ENCODE results near the gene EMC7.

EMC7 gene

GRCh38 chr15:34038023-34038870 lies 63.4 kb downstream of the EMC7 start:
- Histone ChIP-seq H3K27me3 (ENCODE audit: control insufficient read depth, insufficient read depth, low read length) (peaks cover 29% of the 10 kb centered on the region), H3K36me3 (ENCODE audit: control insufficient read depth, insufficient read depth, low read length) (no peaks in the 10 kb centered on the region), H3K9ac (ENCODE audit: low read depth, low read length) (peak overlapping the region; percentile 86), H3K9me3 (ENCODE audit: control insufficient read depth, insufficient read depth, low read length) (no peaks in the 10 kb centered on the region), H3K27ac (ENCODE audit: low read depth, low read length) (peak overlapping the region; percentile 91), H3K4me3 (ENCODE audit: low read depth, low read length) (peak overlapping the region; percentile 80), H3K4me1 (ENCODE audit: control insufficient read depth, insufficient read depth, low read length) (peaks cover 8% of the 10 kb centered on the region)

Measured in HUES48 (cell line).